ENCODE results near the gene LTA. TPM values are rescaled to one million over a fixed set of nuclear protein-coding genes. Genes with fewer than 3 reads are reported as not detected.
A peak's percentile ranks its signal among the peaks of the same experiment; 100 is the strongest.

The LTA gene
- polyA plus RNA-seq, 1 donor (not counting 4 experiments of a cell fraction or from before 2014, with no cell fraction given): 0.04 TPM

DNA sequence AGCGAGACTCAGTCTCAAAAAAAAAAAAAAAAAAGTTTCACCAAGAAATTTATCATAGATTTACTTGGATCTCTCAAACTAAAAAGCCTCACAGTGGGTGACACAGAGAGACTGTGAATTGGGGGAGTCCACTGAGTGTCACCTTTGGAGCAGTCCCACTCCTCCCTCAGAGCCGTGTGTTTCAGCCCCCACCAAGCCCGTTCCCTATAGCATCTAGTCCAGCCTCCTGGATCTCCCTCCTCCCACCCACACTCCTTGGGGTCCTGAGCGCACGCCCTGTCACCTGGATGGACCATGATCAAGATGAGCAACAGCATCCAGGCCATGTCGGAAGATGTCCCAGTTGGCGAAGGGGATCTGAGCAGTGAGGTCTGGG lies 20.3 kb downstream of the LTA start:
- Histone ChIP-seq H3K4me1 (ENCODE audit: control insufficient read depth, extremely low read depth, insufficient read depth, low read length) (no peaks in the 10 kb centered on the region), H3K4me3 (ENCODE audit: control insufficient read depth in 2 of 3, extremely low read depth in 1 of 3, insufficient read depth in 2 of 3, low read depth in 1 of 3, low read length in 3 of 3) (no peak overlapping the region), H3K27ac (ENCODE audit: control insufficient read depth, insufficient read depth, low read length) (no peak overlapping the region), H3K9ac (ENCODE audit: control insufficient read depth, extremely low read depth, insufficient read depth, low read length) (no peak overlapping the region), H2AFZ (ENCODE audit: control insufficient read depth, low read length) (no peak overlapping the region), H4K20me1 (ENCODE audit: control insufficient read depth, extremely low read depth, insufficient read depth, low read length) (no peaks in the 10 kb centered on the region), H3K9me1 (ENCODE audit: control insufficient read depth, extremely low read depth, insufficient read depth, low read length) (no peaks in the 10 kb centered on the region), H3K4me2 (ENCODE audit: control insufficient read depth, extremely low read depth, insufficient read depth, low read depth, low read length) (no peak overlapping the region), H3K27me3 (ENCODE audit: control insufficient read depth, extremely low read depth, insufficient read depth, low read length) (peaks cover 3% of the 10 kb centered on the region), H3K9me3 (ENCODE audit: control insufficient read depth, low read depth, low read length) (no peaks in the 10 kb centered on the region), H3K79me2 (ENCODE audit: control insufficient read depth, insufficient read depth, low read length) (no peaks in the 10 kb centered on the region), H3K36me3 (ENCODE audit: control insufficient read depth in 2 of 2, extremely low read depth in 1 of 2, insufficient read depth in 2 of 2, low read length in 2 of 2) (no peaks in the 10 kb centered on the region)
- TF ChIP-seq, protein P1, sequence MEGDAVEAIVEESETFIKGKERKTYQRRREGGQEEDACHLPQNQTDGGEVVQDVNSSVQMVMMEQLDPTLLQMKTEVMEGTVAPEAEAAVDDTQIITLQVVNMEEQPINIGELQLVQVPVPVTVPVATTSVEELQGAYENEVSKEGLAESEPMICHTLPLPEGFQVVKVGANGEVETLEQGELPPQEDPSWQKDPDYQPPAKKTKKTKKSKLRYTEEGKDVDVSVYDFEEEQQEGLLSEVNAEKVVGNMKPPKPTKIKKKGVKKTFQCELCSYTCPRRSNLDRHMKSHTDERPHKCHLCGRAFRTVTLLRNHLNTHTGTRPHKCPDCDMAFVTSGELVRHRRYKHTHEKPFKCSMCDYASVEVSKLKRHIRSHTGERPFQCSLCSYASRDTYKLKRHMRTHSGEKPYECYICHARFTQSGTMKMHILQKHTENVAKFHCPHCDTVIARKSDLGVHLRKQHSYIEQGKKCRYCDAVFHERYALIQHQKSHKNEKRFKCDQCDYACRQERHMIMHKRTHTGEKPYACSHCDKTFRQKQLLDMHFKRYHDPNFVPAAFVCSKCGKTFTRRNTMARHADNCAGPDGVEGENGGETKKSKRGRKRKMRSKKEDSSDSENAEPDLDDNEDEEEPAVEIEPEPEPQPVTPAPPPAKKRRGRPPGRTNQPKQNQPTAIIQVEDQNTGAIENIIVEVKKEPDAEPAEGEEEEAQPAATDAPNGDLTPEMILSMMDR (optimal IDR thresholded peaks at IDR 0.05 in 1 of 3, IDR thresholded peaks at IDR 0.05 in 1 of 3, conservative IDR thresholded peaks at IDR 0.05 in 1 of 3; ENCODE audit: extremely low read depth in 1 of 3, insufficient read depth in 2 of 3, low read length in 3 of 3): no peak
- TF ChIP-seq EZH2 (IDR thresholded peaks at IDR 0.05; ENCODE audit: low read length): no peak
- FAIRE-seq (no peak), DNase-seq (ENCODE audit: low read depth, low spot score) (no peak)
- dilution Hi-C loops (cut with MboI; ENCODE audit: extremely low pct_ligation_motif_present, low sequenced_read_pairs): no loop called here

DNA sequence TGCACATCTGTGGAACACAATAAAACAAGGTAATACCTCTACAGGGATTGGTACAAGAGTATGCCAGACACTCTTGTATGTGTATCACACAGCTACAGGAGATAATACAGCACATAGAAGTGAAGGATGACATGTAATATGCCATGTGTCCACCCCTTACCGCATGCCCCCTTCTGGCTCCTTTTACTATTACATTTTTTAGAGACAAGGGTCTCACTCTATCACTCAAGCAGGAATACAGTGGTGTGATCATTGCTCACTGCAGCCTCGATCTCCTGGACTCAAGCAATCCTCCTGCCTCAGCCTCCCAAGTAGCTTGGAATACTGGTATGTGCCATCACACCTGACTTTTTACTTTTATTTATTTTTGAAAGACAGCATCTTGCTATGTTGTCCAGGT lies 24.9 kb downstream of the LTA start:
- no peak overlapping the region for H3K9ac ChIP-seq (ENCODE audit: control insufficient read depth, extremely low read depth, insufficient read depth, low read length)
- H3K79me2 ChIP-seq (ENCODE audit: control insufficient read depth, insufficient read depth, low read length): no peaks in the 10 kb centered on the region
- dilution Hi-C loops (cut with MboI; ENCODE audit: extremely low pct_ligation_motif_present, low sequenced_read_pairs): no loop called here
- no peak overlapping the region for H3K27ac ChIP-seq (ENCODE audit: control insufficient read depth, insufficient read depth, low read length)
- no peak overlapping the region for H3K4me3 ChIP-seq (ENCODE audit: control insufficient read depth in 2 of 3, extremely low read depth in 1 of 3, insufficient read depth in 2 of 3, low read depth in 1 of 3, low read length in 3 of 3)
- no peak for TF ChIP-seq EZH2 (IDR thresholded peaks at IDR 0.05; ENCODE audit: low read length)
- TF ChIP-seq, protein P1 (optimal IDR thresholded peaks at IDR 0.05 in 1 of 3, IDR thresholded peaks at IDR 0.05 in 1 of 3, conservative IDR thresholded peaks at IDR 0.05 in 1 of 3; ENCODE audit: extremely low read depth in 1 of 3, insufficient read depth in 2 of 3, low read length in 3 of 3): peak; percentile 3 to 47 (median 34)
- no peaks in the 10 kb centered on the region for H3K9me3 ChIP-seq (ENCODE audit: control insufficient read depth, low read depth, low read length)
- no peaks in the 10 kb centered on the region for H3K36me3 ChIP-seq (ENCODE audit: control insufficient read depth in 2 of 2, extremely low read depth in 1 of 2, insufficient read depth in 2 of 2, low read length in 2 of 2)
- H3K27me3 ChIP-seq (ENCODE audit: control insufficient read depth, extremely low read depth, insufficient read depth, low read length): no peaks in the 10 kb centered on the region
- H3K9me1 ChIP-seq (ENCODE audit: control insufficient read depth, extremely low read depth, insufficient read depth, low read length): no peaks in the 10 kb centered on the region
- no peaks in the 10 kb centered on the region for H3K4me1 ChIP-seq (ENCODE audit: control insufficient read depth, extremely low read depth, insufficient read depth, low read length)
- FAIRE-seq (no peak), DNase-seq (ENCODE audit: low read depth, low spot score) (no peak)
- no peak overlapping the region for H2AFZ ChIP-seq (ENCODE audit: control insufficient read depth, low read length)
- H3K4me2 ChIP-seq (ENCODE audit: control insufficient read depth, extremely low read depth, insufficient read depth, low read depth, low read length): no peak overlapping the region
- no peaks in the 10 kb centered on the region for H4K20me1 ChIP-seq (ENCODE audit: control insufficient read depth, extremely low read depth, insufficient read depth, low read length)

All from keratinocyte (primary cell).